ENCODE results near the gene PBX3. TPM values are rescaled to one million over a fixed set of nuclear protein-coding genes. Genes with fewer than 3 reads are reported as not detected.

PBX3 gene
- total and polyA plus RNA-seq, 3 donors from 2014 or later: 21.0 to 56.1 (median 48.0) TPM

GRCh38 chr9:125948887-125949596, 201.9 kb downstream of the PBX3 start:
- no peak for DNase-seq
- H3K4me1 ChIP-seq: no peaks in the 10 kb centered on the region
- WGBS, 2 donors: 72 to 74% methylated on average over 4 of the region's 4 CpGs

GRCh38 chr9:125949703-125950460, 202.7 kb downstream of the PBX3 start:
- H3K4me1 ChIP-seq: no peaks in the 10 kb centered on the region
- H3K27ac ChIP-seq: no peak overlapping the region
- H3K36me3 ChIP-seq (ENCODE audit: low read depth, missing control alignments): no peaks in the 10 kb centered on the region
- DNase-seq: no peak
- TF ChIP-seq CTCF (IDR thresholded peaks at IDR 0.05) (no peak), POLR2A (IDR thresholded peaks at IDR 0.05) (no peak)
- WGBS, 2 donors: 88 to 89% methylated on average over 9 of the region's 9 CpGs
- no peaks in the 10 kb centered on the region for H3K9me3 ChIP-seq
- H3K4me3 ChIP-seq: no peak overlapping the region
- intact Hi-C loops (cut with DNase I; ENCODE audit: low total_unique reads): no loop called here
- H3K27me3 ChIP-seq: no peaks in the 10 kb centered on the region

More at GRCh38 chr9:125948887-125949596, 201.9 kb downstream of the PBX3 start:
- H3K27ac ChIP-seq: no peak overlapping the region
- H3K27me3 ChIP-seq: no peaks in the 10 kb centered on the region
- intact Hi-C loops (cut with DNase I; ENCODE audit: low total_unique reads): no loop called here
- no peaks in the 10 kb centered on the region for H3K9me3 ChIP-seq
- no peak for TF ChIP-seq POLR2A (IDR thresholded peaks at IDR 0.05)
- TF ChIP-seq CTCF (IDR thresholded peaks at IDR 0.05): no peak
- no peaks in the 10 kb centered on the region for H3K36me3 ChIP-seq (ENCODE audit: low read depth, missing control alignments)
- no peak overlapping the region for H3K4me3 ChIP-seq

DNA sequence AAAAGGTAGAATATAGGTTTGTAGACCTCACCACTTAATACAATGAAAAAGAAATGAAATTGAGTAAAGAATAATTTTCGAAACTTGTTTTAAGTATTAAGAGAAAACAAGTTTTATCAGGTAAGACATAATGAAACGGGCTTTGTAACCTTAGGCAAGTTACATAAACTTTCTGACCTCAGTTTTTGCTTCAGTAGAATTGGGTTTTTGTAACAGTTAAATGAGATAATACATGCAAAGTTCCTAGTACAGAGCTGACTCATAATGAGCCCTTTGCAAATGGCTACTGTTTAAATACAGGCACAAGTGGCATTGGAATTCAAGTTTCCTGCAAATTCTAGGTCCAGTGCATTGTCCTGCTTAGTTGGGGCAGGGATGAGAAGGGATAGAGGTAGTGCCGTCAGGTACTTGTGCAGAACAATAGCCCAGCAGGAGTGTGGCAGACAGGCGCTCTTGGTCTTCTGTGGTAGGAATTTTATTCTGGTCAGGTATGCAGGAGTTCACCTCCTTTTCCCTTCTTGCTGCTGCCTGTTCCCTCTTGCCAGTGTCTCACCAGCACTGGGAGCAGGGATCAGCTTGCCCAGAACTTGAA, 203.8 kb downstream of the PBX3 start:
- Histone ChIP-seq H3K9me3 (no peaks in the 10 kb centered on the region), H3K4me1 (no peaks in the 10 kb centered on the region), H3K27me3 (no peaks in the 10 kb centered on the region), H3K27ac (no peak overlapping the region), H3K4me3 (no peak overlapping the region), H3K36me3 (ENCODE audit: low read depth, missing control alignments) (no peaks in the 10 kb centered on the region)
- no peak for TF ChIP-seq CTCF (IDR thresholded peaks at IDR 0.05)
- TF ChIP-seq POLR2A (IDR thresholded peaks at IDR 0.05): no peak
- no peak for DNase-seq
- 84% methylated on average over 4 of the region's 4 CpGs for WGBS, 2 donors
- intact Hi-C loops (cut with DNase I; ENCODE audit: low total_unique reads): no loop called here

DNA sequence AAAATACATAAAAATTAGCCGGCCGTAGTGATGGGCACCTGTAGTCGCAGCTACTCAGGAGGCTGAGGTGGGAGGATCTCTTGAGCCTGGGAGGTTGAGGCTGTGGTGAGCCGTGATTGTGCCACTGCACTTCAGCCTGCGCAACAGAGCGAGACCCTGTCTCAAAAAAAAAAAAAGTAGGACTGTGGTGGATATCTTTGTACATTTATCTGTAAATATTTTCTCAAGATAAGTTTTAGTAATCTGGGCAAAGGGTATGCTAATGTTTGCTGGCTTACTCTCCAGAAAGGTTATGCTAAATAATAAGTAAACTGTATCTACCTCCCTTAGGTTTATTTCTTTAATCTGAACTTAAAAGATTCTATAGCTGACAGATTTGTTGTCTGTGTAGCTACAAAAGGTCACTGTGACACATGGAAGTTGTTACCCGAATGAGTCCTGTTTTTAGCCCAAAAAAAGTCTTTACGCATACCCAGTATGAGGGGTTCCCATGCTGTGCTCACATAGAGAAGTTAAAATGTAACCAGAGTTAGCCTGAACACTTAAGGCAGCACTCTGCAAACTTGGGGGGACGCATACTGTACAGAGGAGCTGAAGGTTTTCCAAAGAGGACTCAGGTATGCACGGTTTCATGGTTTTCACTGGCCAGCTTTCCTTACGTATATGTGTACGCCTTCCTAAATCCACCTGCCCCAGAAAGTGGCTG, 206.3 kb downstream of the PBX3 start:
- TF ChIP-seq CTCF (IDR thresholded peaks at IDR 0.05) (no peak), POLR2A (IDR thresholded peaks at IDR 0.05) (no peak)
- H3K4me1 ChIP-seq: no peaks in the 10 kb centered on the region
- intact Hi-C loops (cut with DNase I; ENCODE audit: low total_unique reads): no loop called here
- no peak overlapping the region for H3K4me3 ChIP-seq
- no peak overlapping the region for H3K27ac ChIP-seq
- DNase-seq: no peak
- no peaks in the 10 kb centered on the region for H3K36me3 ChIP-seq (ENCODE audit: low read depth, missing control alignments)
- WGBS, 2 donors: 97% methylated on average over 12 of the region's 12 CpGs
- H3K27me3 ChIP-seq: no peaks in the 10 kb centered on the region
- no peaks in the 10 kb centered on the region for H3K9me3 ChIP-seq
